Transverse colon (tissue), 3 donors: Measurements from ENCODE around the gene APLP1.

Source experiments
- POLR2A ChIP-seq: fragments of 450-650 bp; IDR thresholded peaks from one replicate; pipeline ENCODE4 v1.6.1; 2016; ENCODE audit warnings: antibody characterized with exemption, mild to moderate bottlenecking, moderate library complexity
- TF ChIP-seq, protein P1 (sequence below), 5 experiments: fragments of 200-600 bp in 3 of 5; fragments of 450-650 bp in 2 of 5; sonication (generic) in 3 of 5; IDR thresholded peaks; 1 replicate in 2 of 5; 2 replicates in 3 of 5; pipeline ENCODE4 v1.5.1; 2016 to 2017; ENCODE audit warnings: antibody characterized with exemption in 5 of 5, inconsistent platforms in 3 of 5, mild to moderate bottlenecking in 2 of 5, moderate library complexity in 1 of 5

DNA sequence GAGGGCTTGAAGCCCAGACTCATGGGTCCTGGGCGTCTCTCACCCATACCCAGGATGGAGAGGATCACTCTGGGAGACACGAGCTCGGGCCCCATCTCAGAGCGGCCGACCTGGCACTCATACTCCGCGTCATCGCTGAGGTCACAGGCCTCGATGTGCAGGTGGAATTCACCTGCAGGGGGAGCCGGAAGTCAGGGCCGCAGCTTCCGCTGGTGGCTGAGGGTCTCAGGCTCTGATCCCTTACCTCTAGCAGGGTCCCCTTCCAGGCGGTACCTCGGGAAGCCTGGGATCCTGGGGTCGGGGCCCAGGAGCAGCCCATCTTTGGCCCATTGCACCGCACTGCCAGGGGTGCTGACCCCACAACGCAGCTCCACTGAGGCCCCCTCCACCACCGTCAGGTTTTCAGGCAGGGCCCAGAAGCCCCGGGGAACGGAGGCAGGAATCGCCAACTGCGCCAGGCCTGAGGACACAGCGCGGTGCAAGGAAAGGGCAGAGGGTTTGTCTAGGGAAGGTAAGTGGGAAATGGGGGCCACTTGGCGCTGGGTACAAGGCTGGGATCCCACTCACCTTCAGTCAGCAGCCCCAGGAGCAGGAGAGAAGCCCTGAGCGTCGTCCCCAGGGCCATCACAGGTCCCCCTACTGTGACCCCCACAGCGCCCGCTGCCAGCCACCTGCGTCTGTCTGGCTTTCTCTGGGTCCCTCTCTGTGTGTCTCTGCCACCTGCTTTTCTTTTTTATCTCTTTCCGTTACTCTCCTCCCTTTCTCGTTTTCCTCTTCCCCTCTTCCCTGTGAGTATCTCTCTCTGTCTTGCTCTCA, 17.0 kb upstream of the APLP1 start:
- TF ChIP-seq, protein P1, sequence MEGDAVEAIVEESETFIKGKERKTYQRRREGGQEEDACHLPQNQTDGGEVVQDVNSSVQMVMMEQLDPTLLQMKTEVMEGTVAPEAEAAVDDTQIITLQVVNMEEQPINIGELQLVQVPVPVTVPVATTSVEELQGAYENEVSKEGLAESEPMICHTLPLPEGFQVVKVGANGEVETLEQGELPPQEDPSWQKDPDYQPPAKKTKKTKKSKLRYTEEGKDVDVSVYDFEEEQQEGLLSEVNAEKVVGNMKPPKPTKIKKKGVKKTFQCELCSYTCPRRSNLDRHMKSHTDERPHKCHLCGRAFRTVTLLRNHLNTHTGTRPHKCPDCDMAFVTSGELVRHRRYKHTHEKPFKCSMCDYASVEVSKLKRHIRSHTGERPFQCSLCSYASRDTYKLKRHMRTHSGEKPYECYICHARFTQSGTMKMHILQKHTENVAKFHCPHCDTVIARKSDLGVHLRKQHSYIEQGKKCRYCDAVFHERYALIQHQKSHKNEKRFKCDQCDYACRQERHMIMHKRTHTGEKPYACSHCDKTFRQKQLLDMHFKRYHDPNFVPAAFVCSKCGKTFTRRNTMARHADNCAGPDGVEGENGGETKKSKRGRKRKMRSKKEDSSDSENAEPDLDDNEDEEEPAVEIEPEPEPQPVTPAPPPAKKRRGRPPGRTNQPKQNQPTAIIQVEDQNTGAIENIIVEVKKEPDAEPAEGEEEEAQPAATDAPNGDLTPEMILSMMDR (IDR thresholded peaks at IDR 0.05), result no peak
- TF ChIP-seq POLR2A, result no peak
